Body of pancreas (tissue), 4 donors: Measurements from ENCODE around the gene NKD2. TPM values are rescaled to one million over a fixed set of nuclear protein-coding genes. Genes with fewer than 3 reads are reported as not detected.

Source experiments
- ATAC-seq: fragments of 150-250 bp; one replicate; pipeline ENCODE4 v1.9.1; 2016
- DNase-seq, 4 donors: peaks; one replicate each; pipeline ENCODE4 v3.0.0-alpha.2; 2019
- H3K27ac ChIP-seq, 4 donors: fragments of 200-600 bp; sonication (generic); 1 replicate in 3 of 4; 2 replicates in 1 of 4; pipeline versions ENCODE4 v1.5.1 to v1.6.1; 2016 to 2019; ENCODE audit warnings: mild to moderate bottlenecking in 1 of 4, mixed read lengths in 1 of 4, moderate library complexity in 1 of 4
- H3K27me3 ChIP-seq, 2 donors: fragments of 200-600 bp; sonication (generic); one replicate each; pipeline ENCODE4 v1.6.0; 2016; ENCODE audit warnings: mild to moderate bottlenecking in 1 of 2
- H3K36me3 ChIP-seq, 2 donors: fragments of 200-600 bp; sonication (generic); replicated peaks in 1 of 2; 2 replicates each; pipeline ENCODE4 v1.5.1; 2016; ENCODE audit warnings: low read depth in 2 of 2; ENCODE audit not compliant: insufficient read depth in 1 of 2
- H3K4me1 ChIP-seq: fragments of 200-600 bp; sonication (generic); one replicate; pipeline ENCODE4 v1.6.0; 2016
- H3K4me3 ChIP-seq, 2 donors: fragments of 200-600 bp; sonication (generic); 1 replicate in 1 of 2; 2 replicates in 1 of 2; pipeline ENCODE4 v1.5.1; 2016 to 2019
- H3K9me3 ChIP-seq, 3 donors: fragments of 200-600 bp; sonication (generic); 1 replicate in 2 of 3; 2 replicates in 1 of 3; pipeline ENCODE4 v1.5.1; 2016
- POLR2A ChIP-seq, 3 donors: fragments of 450-650 bp; IDR thresholded peaks; one replicate each; pipeline ENCODE4 v1.6.1; 2016; ENCODE audit warnings: antibody characterized with exemption in 3 of 3, mild to moderate bottlenecking in 2 of 3
- WGBS, 2 donors: methylation state at CpG; one replicate each; pipeline ENCODE4 v1.1.5; 2017; 5-methylcytosine and 5-hydroxymethylcytosine counted together
- intact Hi-C: fragments of 100-400 bp; cut with DNase I; formaldehyde crosslinking; loops from one replicate; pipeline ENCODE4 v1.15.1; 2023
- total RNA-seq, 2 donors: library from RNA; depleted of rRNA; stranded (reverse); fragments of >200 nt; gene quantifications; one replicate each; pipeline ENCODE4 v1.1.0, GENCODE V29; 2016
- TF ChIP-seq, protein P1 (sequence below), 7 experiments: fragments of 450-650 bp in 4 of 7; fragments of 200-600 bp in 3 of 7; sonication (generic) in 3 of 7; IDR thresholded peaks; one replicate each; pipeline ENCODE4 v1.5.1; 2016 to 2019; ENCODE audit warnings: antibody characterized with exemption in 7 of 7

Gene NKD2
- total RNA-seq, 2 donors from 2014 or later: 4.2 to 12.2 TPM

DNA sequence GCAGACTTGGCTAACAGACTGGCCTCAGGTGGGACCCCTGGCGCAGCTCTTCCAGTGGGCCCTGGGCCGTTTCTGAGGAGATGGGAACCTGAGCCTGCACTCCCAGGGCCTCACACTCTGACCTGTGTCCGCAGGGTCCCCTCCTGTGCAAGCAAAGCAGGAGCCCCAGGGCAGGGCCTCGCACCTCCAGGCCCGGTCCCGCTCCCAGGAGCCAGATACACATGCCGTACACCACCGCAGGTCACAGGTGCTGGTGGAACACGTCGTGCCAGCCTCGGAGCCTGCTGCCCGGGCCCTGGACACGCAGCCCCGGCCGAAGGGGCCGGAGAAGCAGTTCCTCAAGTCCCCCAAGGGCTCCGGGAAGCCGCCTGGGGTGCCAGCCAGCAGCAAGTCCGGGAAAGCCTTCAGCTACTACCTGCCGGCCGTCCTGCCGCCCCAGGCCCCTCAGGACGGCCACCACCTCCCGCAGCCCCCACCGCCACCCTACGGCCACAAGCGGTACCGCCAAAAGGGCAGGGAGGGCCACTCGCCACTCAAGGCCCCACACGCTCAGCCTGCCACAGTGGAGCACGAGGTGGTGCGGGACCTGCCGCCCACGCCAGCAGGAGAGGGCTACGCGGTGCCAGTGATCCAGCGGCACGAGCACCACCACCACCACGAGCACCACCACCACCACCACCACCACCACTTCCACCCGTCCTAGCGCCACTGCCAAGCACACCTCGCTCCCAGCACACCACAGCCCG is 29.2 kb downstream of the NKD2 start:
- TF ChIP-seq POLR2A (IDR thresholded peaks at IDR 0.05): no peak
- TF ChIP-seq, protein P1, sequence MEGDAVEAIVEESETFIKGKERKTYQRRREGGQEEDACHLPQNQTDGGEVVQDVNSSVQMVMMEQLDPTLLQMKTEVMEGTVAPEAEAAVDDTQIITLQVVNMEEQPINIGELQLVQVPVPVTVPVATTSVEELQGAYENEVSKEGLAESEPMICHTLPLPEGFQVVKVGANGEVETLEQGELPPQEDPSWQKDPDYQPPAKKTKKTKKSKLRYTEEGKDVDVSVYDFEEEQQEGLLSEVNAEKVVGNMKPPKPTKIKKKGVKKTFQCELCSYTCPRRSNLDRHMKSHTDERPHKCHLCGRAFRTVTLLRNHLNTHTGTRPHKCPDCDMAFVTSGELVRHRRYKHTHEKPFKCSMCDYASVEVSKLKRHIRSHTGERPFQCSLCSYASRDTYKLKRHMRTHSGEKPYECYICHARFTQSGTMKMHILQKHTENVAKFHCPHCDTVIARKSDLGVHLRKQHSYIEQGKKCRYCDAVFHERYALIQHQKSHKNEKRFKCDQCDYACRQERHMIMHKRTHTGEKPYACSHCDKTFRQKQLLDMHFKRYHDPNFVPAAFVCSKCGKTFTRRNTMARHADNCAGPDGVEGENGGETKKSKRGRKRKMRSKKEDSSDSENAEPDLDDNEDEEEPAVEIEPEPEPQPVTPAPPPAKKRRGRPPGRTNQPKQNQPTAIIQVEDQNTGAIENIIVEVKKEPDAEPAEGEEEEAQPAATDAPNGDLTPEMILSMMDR (IDR thresholded peaks at IDR 0.05): no peak
- no peak overlapping the region for H3K27ac ChIP-seq
- H3K9me3 ChIP-seq: no peaks in the 10 kb centered on the region
- H3K4me3 ChIP-seq: no peak overlapping the region
- intact Hi-C loops: no loop called here
- no peaks in the 10 kb centered on the region for H3K27me3 ChIP-seq
- DNase-seq (peak in 1 of 4 donors; percentile 4), ATAC-seq (no peak)
- H3K36me3 ChIP-seq: no peaks in the 10 kb centered on the region
- H3K4me1 ChIP-seq: no peaks in the 10 kb centered on the region
- 90% methylated on average over 39 of the region's 43 CpGs; no CpG with 5 or more reads in 1 of the 2 donors for WGBS, 2 donors

DNA sequence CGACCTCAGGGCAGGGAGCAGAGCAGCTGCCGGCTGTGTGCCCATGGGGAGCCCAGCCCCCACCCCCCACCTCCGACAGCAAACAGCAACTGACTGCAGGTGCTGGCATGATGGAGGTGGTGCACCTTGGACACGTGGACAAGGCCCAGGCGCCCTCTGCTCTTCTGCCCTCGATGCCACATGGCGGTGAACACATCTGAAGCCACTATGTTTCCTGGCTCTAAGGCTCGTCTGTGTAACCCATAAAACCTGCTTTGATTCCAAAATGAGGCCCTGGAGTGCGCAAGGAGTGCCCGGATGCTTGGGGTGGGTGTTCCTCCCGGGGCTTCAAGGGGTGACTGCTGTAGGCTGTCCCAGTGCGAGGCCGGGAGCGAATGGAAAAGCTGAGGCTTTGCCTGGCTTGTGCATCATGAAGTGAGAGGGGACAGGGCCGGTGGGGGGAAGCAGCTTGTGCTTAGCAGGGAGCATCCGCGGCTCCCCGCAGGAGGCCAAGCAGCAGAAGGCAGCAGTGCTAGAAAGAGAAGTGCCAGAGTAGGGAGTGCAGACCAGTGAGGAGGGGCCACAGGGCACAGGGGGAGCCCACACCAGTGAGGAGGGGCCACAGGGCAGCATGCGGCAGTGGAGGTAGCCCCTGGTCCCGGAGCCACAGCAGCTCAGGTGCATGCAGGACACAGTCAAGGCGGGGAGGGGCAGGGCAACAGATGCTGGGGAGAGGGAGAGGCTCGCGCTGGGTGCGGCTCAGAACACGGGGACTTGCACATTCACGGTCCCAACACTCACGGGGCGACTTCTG is 30.0 kb downstream of the NKD2 start:
- no peaks in the 10 kb centered on the region for H3K4me1 ChIP-seq
- H3K4me3 ChIP-seq: no peak overlapping the region
- H3K27ac ChIP-seq: no peak overlapping the region
- no peaks in the 10 kb centered on the region for H3K36me3 ChIP-seq
- no peaks in the 10 kb centered on the region for H3K27me3 ChIP-seq
- H3K9me3 ChIP-seq: no peaks in the 10 kb centered on the region
- ATAC-seq (no peak), DNase-seq (no peak)
- intact Hi-C loops: no loop called here
- 83 to 85% methylated on average over 22 to 27 of the region's 28 CpGs for WGBS, 2 donors
- TF ChIP-seq, protein P1 (IDR thresholded peaks at IDR 0.05): no peak
- TF ChIP-seq POLR2A (IDR thresholded peaks at IDR 0.05): no peak

DNA sequence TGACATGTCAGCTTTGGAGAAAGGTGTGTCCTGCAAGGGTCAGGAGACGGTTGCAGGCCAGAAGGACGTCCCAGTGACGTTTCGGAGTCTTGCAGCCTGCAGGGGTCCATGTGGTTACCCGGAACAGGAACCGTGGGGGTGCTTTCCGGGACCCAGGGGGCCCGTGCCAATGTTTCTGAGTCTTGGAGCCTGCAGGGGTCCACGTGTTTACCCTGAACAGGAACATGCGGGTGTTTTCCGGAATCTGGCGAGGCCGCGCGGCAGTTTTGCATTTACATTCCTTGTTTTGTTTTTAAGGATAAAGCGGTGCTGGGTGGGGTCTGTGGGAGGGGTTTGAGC is 30.6 kb downstream of the NKD2 start:
- no peak for TF ChIP-seq POLR2A (IDR thresholded peaks at IDR 0.05)
- TF ChIP-seq, protein P1 (IDR thresholded peaks at IDR 0.05): no peak
- ATAC-seq: no peak

DNA sequence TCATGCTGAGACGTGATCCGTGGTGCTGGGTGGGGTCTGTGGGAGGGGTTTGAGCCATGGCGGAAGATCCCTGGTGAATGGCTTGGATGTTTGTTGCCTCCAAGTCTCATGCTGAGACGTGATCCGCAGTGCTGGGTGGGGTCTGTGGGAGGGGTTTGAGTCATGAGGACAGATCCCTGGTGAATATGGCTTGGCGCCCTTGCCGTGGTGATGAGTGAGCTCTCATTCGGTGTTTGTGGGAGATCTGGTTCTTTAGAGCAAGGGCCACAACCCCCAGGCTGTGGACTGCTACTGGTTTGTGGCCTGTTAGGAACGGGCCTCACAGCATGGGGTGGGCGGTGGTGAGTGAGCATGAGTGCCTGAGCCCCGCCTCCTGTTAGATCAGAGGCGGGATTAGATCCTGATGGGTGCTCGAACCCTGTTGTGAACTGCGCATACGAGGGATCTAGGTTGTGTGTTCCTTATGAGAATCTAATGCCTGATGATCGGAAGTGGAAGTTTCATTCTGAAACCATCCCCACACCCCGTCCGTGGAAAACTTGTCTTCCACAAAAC is 31.2 kb downstream of the NKD2 start:
- Histone ChIP-seq H3K4me1 (no peaks in the 10 kb centered on the region), H3K9me3 (no peaks in the 10 kb centered on the region), H3K36me3 (no peaks in the 10 kb centered on the region), H3K27me3 (no peaks in the 10 kb centered on the region), H3K27ac (no peak overlapping the region), H3K4me3 (no peak overlapping the region)
- 88% methylated on average over 15 to 18 of the region's 18 CpGs for WGBS, 2 donors
- intact Hi-C loops: no loop called here
- no peak for TF ChIP-seq POLR2A (IDR thresholded peaks at IDR 0.05)
- TF ChIP-seq, protein P1 (IDR thresholded peaks at IDR 0.05): no peak
- ATAC-seq (no peak), DNase-seq (peak in 1 of 4 donors; percentile 3)

More for the DNA sequence above, 30.6 kb downstream of the NKD2 start:
- H3K36me3 ChIP-seq: no peaks in the 10 kb centered on the region
- H3K4me1 ChIP-seq: no peaks in the 10 kb centered on the region
- H3K4me3 ChIP-seq: no peak overlapping the region
- 66 to 82% methylated on average over 10 to 16 of the region's 16 CpGs for WGBS, 2 donors
- no peak overlapping the region for H3K27ac ChIP-seq
- H3K27me3 ChIP-seq: no peaks in the 10 kb centered on the region
- no peak for DNase-seq
- intact Hi-C loops: no loop called here
- H3K9me3 ChIP-seq: no peaks in the 10 kb centered on the region
